CMK (cell line): ENCODE data around the gene KCNK16.

Experiments used
- DNase-seq: peaks from one replicate; pipeline ENCODE4 v3.0.0-alpha.2; 2010; ENCODE audit warnings: low read depth

KCNK16 gene

GRCh38 chr6:39322306-39322850 is at the start of gene KCNK16:
Gene KCNK16, minus strand, starts transcription at chr6:39322702. Its CDS starts 162 bp downstream, at chr6:39322540.
- no peak for DNase-seq

GRCh38 chr6:39370390-39370789 is 47.9 kb upstream of the KCNK16 start:
- DNase-seq = no peak

GRCh38 chr6:39369987-39370386 is 47.5 kb upstream of the KCNK16 start:
- DNase-seq = no peak

DNA sequence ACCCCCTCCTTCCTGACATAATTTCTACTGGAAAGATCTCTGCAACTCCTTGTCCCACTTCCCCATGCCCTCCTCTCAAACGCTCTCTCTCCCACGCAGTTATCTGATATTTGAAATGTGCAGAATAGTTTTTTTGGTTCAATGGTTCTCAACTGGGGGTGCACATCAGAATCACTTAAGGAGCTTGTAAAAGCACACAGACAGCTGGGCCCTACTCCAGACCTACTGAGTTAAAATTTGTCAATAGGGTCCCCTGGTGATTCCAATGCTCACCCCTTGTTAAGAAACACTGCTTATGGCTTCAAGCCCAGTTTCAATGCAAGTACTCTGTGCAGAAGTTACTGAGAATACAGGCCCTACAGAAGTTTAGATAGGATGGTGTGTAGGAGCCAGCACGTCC is 45.2 kb upstream of the KCNK16 start:
- no peak for DNase-seq

DNA sequence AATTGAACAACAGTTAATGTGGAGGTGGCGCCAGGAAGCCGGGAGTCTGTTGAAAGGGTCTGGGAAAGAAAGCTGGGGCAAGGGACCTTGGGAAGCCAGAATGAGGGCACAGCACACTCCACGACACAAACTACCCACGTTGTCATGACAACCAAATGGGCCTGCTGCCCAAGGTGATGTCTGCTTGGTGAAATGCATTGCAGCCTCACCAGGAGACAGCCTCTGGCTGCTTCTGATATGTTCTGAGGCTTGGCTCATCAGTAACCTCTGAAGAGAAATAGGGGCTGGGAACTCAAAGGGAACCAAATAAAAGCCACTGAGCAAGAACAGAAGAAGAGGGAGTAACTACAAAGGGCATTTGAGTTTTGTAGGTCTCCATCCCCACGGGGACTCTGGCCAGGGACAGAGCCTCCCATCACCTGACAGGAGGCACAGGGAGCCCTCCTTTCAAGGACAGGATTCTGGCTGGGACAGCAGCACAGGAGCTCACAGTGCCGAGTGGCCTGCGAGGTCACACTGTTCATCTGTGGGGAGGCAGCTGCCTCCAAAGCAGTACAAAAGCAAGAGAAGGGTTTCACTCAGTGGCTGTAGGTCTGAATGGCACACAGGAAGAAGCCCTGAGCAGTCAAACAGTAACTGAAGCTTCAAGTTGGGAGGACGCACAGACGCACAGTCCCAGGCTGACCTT is 44.6 kb upstream of the KCNK16 start:
- DNase-seq = no peak

GRCh38 chr6:39365281-39366074 is 43.0 kb upstream of the KCNK16 start:
- no peak for DNase-seq

DNA sequence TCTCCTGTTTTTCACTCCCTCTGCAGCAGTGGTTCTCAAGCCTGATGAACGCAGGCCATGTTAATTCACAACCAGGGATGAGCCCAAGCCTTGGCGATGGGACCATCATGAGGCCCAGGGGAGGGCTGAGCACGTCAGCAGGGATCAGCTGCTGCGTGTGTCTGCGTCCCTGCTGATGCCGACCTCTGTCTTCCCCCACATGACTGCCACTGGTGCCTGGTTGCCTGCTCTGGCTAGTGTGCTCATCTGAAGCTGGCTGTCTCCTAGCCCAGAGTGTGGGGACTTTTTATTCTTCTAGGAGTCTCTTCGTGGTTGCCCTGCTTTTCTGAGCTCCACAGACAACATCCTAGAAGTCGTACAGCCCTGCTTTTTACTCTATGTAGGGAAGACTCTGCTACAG is 40.8 kb upstream of the KCNK16 start:
- DNase-seq = no peak

DNA sequence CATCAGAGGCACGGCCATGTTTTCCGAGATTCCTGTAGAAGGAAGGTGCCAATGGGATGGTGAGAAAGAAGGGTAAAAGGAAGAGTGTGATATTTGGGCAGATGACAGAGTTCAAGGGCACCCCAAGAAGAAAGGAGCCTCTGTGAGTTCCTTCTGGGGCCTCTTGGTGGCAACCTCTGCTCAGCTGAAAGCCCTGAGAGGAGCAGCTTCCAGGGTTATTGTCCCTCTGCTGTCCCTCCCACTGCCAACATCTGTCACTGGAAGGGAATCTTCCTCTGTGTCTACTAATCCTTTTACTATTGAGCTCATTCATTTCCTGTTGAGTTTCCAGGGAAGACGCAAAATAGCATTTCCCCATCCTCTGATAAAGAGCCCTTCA is 40.0 kb upstream of the KCNK16 start:
- DNase-seq = no peak

DNA sequence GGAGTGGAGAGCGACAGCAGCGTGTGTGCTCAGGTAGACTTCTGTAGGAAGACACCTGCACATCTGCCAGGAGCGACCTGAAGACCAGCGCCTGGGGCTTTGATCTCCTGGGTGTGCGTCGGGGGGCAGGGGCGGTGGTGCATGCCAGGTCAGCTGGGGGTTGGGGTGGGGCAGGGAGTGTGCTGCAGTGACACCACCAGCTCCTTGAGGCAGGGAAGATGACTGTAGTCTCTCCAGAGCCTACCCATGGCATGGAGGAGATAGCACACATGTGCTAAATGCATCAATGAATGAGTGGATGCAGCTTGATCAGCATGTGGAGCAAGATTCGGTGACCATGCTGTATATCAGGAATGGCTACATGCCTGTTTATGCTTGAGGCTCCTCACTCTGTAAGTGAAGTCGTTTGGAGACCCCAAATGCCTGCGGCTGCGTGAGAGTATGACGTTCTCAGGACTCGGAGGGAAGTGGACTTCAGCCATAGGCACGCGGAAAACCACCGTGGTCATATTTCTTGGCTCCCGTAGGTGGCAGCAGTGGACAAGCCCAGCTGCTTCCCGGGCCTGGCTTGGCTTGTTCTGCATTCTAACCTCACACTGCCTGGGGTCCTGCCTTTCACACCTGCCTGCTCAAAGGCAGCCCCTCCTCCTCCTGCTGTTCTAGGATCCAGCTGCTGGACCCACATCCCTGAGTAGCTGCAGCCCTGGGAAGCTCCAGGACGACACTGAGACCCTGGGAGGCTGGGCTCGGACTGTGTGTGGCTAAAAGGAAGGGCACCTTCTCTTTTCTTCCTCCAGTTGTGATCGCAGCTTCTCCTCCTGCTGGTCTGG is 39.4 kb upstream of the KCNK16 start:
- peak; percentile 40 for DNase-seq

- DNase-seq = no peak
Observed at GRCh38 chr6:39360378-39360777, 37.9 kb upstream of the KCNK16 start.

DNA sequence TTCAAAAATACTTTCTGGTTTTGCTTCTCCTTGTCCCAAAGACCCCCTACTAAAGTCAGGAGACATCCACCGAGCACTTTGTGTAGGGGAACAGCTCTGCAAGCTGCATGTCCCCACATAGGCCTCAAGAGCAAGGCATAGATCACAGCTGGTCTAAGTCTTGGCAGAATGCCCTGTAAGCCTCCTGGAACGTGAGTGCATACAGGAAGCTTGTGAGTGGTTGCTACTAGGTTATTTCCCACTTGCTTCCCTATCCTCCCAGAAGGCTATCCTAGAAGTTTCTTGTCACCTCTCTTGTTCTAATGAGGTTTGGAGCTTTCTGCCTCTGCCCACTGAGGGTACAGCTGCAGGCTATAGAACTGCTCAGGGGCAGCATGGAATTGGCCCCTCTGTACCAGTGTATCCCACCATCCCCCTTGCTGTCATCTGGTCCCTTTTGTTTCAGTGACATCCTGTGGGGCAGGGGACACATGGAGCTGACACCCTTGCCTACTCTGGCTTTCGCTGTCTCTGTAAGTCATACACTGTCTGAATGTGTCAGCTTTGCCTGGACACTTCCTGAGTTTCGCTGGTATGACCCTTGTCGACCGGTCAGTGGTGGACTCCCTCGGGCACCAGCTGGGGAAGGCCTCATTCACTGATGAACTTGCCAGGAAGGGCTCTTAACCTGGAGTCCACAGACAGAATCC is 35.6 kb upstream of the KCNK16 start:
- peak; percentile 46 for DNase-seq

- no peak for DNase-seq
Observed at GRCh38 chr6:39353698-39354315, 31.3 kb upstream of the KCNK16 start.

GRCh38 chr6:39350723-39351505 is 28.4 kb upstream of the KCNK16 start:
- DNase-seq = no peak

- no peak for DNase-seq
Observed at GRCh38 chr6:39348740-39349139, 26.2 kb upstream of the KCNK16 start.

DNA sequence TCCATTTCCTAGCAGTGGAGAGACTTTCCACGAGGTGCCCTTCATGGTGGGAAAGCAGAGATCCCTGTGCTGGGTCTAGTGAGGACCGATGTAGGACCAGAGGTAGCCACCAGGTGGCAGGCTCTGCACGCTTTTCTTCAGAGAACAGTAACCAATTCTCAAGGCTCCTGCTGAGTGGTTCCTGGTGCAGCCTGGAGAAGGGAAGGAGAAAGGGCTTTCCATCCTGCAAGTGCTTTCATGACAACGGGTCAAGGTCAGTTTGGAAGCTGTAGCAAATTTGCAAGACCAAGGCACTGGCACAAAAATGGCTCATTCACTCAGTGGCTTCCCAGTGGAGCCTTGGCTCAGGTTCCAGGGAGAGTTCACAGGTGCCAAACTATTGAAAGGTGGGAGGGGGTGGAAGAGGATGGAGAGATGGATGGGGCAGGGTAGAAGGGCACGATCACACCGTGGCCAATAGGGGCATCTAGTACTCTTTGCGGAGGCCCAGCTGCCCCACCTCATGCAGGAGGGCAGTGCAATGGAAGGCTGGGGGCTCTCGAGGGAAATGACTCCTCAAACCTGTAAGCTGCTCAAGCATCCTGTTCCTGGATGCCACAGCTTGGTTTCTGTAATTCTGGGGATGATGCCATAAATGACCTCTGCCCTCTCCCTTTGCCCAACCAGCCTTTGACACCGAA is 25.5 kb upstream of the KCNK16 start:
- no peak for DNase-seq

GRCh38 chr6:39347206-39347605 is 24.7 kb upstream of the KCNK16 start:
- no peak for DNase-seq

- DNase-seq = no peak
Observed at GRCh38 chr6:39344821-39345280, 22.3 kb upstream of the KCNK16 start.

DNA sequence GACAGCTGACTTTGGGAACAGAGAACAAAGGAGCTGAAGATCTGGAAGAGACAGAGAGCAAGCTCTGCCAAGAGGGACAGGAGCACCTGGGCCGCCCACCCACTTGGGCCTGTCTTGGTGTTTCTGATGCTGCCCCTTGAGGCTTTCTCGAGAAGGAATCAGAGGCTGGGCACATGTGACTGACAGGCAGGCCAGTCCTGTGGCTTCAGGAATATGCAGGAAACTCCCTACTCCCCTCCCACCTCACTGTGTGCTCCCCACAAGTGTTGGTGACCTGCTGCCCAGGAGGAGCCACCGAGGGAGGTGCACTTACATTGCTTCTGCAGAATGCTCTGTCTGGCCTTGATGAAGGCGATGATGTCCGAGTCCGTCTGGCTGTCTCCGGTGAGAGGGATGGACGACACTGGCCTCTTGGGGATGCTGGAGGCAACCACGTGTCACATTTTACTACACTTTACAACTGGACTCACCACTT is 20.9 kb upstream of the KCNK16 start:
- DNase-seq = no peak

- no peak for DNase-seq
Observed at GRCh38 chr6:39342692-39343395, 20.3 kb upstream of the KCNK16 start.
